NT2/D1 (cell line): Measurements from ENCODE around the gene PLXDC2.

Experiments used
- SUZ12 ChIP-seq: IDR thresholded peaks from 2 replicates; pipeline ENCODE4 v1.6.1; 2011; ENCODE audit not compliant: insufficient read length, insufficient read depth; ENCODE audit errors: extremely low read depth
- YY1 ChIP-seq: IDR thresholded peaks from 2 replicates; pipeline ENCODE4 v1.6.1; 2011; ENCODE audit not compliant: insufficient read length, insufficient read depth
- ZNF274 ChIP-seq: IDR thresholded peaks from 2 replicates; pipeline ENCODE4 v1.6.1; 2011; ENCODE audit warnings: mild to moderate bottlenecking, low read depth, low read length

DNA sequence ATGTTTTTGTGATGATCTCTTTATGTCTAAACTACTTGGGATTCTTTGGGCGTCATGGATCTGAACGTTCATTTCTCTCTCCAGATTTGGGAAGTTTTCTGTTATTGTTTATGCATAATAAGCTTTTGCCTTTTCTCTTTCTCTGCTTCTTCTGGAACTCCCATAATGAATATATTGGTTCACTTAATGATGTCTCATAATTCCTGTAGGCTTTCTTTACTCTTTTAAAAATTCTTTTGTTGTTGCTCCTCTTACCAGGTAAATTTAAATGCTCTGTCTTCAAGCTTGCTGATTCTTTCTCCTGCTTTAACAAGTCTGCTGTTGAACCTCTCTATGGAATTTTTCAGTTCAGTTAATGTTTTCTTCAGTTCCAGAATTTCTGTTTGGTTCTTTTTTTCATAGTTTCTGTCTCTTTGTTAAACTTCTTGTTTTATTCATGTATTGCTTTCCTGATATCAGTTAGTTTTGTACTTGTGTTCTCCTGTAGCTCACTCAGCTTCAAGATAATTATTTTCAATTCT is 317.5 kb downstream of the PLXDC2 start:
- no peak for TF ChIP-seq SUZ12
- TF ChIP-seq YY1: no peak
- no peak for TF ChIP-seq ZNF274
